ENCODE measurements around the gene KIDINS220.

Gene KIDINS220

DNA sequence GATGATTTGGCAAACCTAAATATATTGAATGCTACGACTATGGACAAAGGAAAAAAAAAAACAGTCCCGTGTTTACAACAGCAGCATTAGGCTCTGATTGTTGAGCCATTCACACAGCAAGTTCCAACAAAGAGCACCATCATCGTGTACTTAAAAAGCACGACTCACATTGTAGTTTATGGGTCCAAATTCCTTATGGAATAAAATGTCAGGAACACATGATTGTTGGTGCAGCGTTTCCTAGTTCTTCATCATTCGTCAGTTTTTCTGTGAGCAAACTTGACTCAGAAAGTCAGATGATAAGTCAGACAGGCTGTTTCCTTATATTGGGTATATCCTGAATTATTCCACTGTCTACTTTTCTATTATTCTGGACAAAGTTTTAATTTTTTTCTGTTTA, 10.0 kb upstream of the KIDINS220 start:
- DNase-seq (ENCODE audit: low read depth): no peak
- H3K4me3 ChIP-seq (ENCODE audit: low read depth, low read length): no peak overlapping the region
- TF ChIP-seq, protein P1, sequence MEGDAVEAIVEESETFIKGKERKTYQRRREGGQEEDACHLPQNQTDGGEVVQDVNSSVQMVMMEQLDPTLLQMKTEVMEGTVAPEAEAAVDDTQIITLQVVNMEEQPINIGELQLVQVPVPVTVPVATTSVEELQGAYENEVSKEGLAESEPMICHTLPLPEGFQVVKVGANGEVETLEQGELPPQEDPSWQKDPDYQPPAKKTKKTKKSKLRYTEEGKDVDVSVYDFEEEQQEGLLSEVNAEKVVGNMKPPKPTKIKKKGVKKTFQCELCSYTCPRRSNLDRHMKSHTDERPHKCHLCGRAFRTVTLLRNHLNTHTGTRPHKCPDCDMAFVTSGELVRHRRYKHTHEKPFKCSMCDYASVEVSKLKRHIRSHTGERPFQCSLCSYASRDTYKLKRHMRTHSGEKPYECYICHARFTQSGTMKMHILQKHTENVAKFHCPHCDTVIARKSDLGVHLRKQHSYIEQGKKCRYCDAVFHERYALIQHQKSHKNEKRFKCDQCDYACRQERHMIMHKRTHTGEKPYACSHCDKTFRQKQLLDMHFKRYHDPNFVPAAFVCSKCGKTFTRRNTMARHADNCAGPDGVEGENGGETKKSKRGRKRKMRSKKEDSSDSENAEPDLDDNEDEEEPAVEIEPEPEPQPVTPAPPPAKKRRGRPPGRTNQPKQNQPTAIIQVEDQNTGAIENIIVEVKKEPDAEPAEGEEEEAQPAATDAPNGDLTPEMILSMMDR (IDR thresholded peaks at IDR 0.05; ENCODE audit: insufficient read depth, low read depth, low read length, missing control alignments): no peak

DNA sequence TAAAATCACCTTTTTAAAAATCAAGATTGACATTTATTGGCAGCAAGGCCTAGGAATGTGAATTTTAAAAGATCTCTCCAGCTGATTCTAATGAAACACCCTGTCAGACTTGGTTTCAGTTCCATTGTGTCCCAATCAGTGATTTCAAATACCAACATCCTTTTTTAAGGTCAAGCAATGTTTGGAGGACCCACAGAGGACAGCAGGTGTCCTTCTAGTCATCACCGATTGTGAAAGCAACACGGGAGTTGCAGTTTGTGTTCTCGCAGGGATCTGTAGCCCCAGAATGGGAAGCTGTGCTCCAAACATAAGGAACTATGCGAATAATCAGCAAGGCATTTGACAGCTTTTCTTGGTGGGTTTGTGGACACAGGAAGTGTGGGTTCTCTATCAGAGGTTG, 4.5 kb upstream of the KIDINS220 start:
- TF ChIP-seq, protein P1 (IDR thresholded peaks at IDR 0.05; ENCODE audit: insufficient read depth, low read depth, low read length, missing control alignments): no peak
- H3K4me3 ChIP-seq (ENCODE audit: low read depth, low read length): no peak overlapping the region
- DNase-seq (ENCODE audit: low read depth): no peak

DNA sequence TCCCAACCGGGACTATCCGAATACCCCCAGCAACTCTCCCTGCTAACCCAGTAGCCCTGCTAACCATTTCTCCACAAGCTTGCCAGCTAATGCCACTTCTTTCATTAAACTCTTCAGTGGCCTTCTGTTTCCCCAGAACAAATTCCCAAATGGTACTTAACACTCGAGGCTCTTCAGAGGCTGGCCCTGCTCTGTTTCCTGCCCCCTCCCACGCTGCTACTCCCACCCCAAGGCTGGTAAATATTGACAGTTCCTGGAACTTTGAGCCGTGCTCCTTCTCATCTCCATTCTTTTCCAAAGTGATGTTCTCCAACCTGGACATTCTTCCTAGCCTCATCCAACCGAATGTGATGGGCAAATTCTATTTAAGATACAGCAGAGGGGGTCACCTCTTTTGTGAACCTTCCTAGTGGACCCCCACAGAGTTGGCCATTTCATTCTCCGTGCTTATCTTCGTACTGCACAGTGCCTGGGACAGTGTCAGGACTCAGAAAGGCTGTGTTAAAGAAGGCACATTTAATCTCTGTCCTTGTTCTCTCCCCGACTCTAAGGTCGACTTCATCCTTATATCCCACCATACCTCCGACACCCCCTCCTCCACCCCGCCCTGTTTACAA, 3.2 kb upstream of the KIDINS220 start:
- no peak overlapping the region for H3K4me3 ChIP-seq (ENCODE audit: low read depth, low read length)
- no peak for DNase-seq (ENCODE audit: low read depth)
- TF ChIP-seq, protein P1 (IDR thresholded peaks at IDR 0.05; ENCODE audit: insufficient read depth, low read depth, low read length, missing control alignments): no peak

GRCh38 chr2:8839189-8839965, 2.0 kb upstream of the KIDINS220 start:
- no peak for DNase-seq (ENCODE audit: low read depth)
- TF ChIP-seq, protein P1 (IDR thresholded peaks at IDR 0.05; ENCODE audit: insufficient read depth, low read depth, low read length, missing control alignments): no peak

GRCh38 chr2:8837795-8838140, 355 bp upstream of the KIDINS220 start:
- TF ChIP-seq, protein P1 (IDR thresholded peaks at IDR 0.05; ENCODE audit: insufficient read depth, low read depth, low read length, missing control alignments): no peak
- peak overlapping the region; percentile 37 for H3K4me3 ChIP-seq (ENCODE audit: low read depth, low read length)
- no peak for DNase-seq (ENCODE audit: low read depth)

More at GRCh38 chr2:8839189-8839965, 2.0 kb upstream of the KIDINS220 start:
- H3K4me3 ChIP-seq (ENCODE audit: low read depth, low read length): no peak overlapping the region

GRCh38 chr2:8835279-8835678, 2.1 kb downstream of the KIDINS220 start:
- no peak overlapping the region for H3K4me3 ChIP-seq (ENCODE audit: low read depth, low read length)
- DNase-seq (ENCODE audit: low read depth): no peak
- TF ChIP-seq, protein P1 (IDR thresholded peaks at IDR 0.05; ENCODE audit: insufficient read depth, low read depth, low read length, missing control alignments): no peak

All from GM12865 (cell line).